HepG2 (cell line): ENCODE results near the gene CTDP1. TPM values are rescaled to one million over a fixed set of nuclear protein-coding genes. Genes with fewer than 3 reads are reported as not detected.

Source experiments
- ATAC-seq: fragments of 200-7000 bp; cut with Tn5 transposase; 3 replicates; pipeline ENCODE4 v1.9.1; 2020; ENCODE audit warnings: mild to moderate bottlenecking, moderate library complexity
- BruUV-seq: library from RNA; stranded (reverse); fragments of 400-500 nt; replicated peaks from 2 replicates; lab custom pipeline; 2021; lab: Mats Ljungman, UMichigan
- CTCF ChIA-PET: fragments of 300-600 bp; formaldehyde crosslinking; extraction: SDS; loops from one replicate; lab custom pipeline; 2021; ENCODE audit warnings: low total read pairs, inconsistent platforms, low intra/inter-chr PET ratio; lab: Yijun Ruan, JAX
- POLR2A ChIA-PET: fragments of 350-600 bp; sonication (Branson Sonifier 250); formaldehyde crosslinking; loops from one replicate; lab custom pipeline; 2020; ENCODE audit warnings: antibody characterized with exemption, inconsistent platforms; lab: Yijun Ruan, JAX
- DNase-seq: peaks from one replicate; pipeline ENCODE4 v3.0.0-alpha.2; 2015; ENCODE audit warnings: low spot score
- FAIRE-seq: peaks from 3 replicates; lab custom pipeline; 2011; peaks lifted over from hg19 to GRCh38; lab: Jason Lieb, UNC
- H2AFZ ChIP-seq: one replicate; pipeline ENCODE4 v1.6.1; 2011; ENCODE audit warnings: low read length, inconsistent platforms
- H3K27ac ChIP-seq: fragments of 300-600 bp; 3 replicates; pipeline ENCODE4 v1.8.0; 2011; ENCODE audit warnings: mixed run types, mild to moderate bottlenecking, mixed read lengths, low read length, inconsistent platforms; ENCODE audit not compliant: insufficient read depth; ENCODE audit errors: extremely low read length
- H3K27me3 ChIP-seq, 2 experiments: fragments of 200-600 bp in 1 of 2; 2 replicates in 1 of 2; 3 replicates in 1 of 2; pipeline versions ENCODE4 v1.6.0 to v1.8.0; 2011; ENCODE audit warnings: low read length in 2 of 2, mild to moderate bottlenecking in 2 of 2, moderate library complexity in 2 of 2, inconsistent platforms in 1 of 2; ENCODE audit not compliant: insufficient read depth in 2 of 2, control insufficient read depth in 1 of 2
- H3K36me3 ChIP-seq, 2 experiments: fragments of 200-600 bp in 1 of 2; replicated peaks in 1 of 2; 2 replicates in 1 of 2; 3 replicates in 1 of 2; pipeline versions ENCODE4 v1.5.1 to v1.8.0; 2011; ENCODE audit warnings: low read length in 2 of 2, inconsistent platforms in 1 of 2; ENCODE audit not compliant: insufficient read depth in 2 of 2, control insufficient read depth in 1 of 2
- H3K4me1 ChIP-seq: 2 replicates; pipeline ENCODE4 v1.5.1; 2012; ENCODE audit warnings: low read length, inconsistent platforms; ENCODE audit not compliant: insufficient read depth
- H3K4me2 ChIP-seq: 2 replicates; pipeline ENCODE4 v1.6.0; 2011; ENCODE audit warnings: low read depth, low read length, inconsistent platforms
- H3K4me3 ChIP-seq, 3 experiments: fragments of 200-600 bp in 1 of 3; sonication (generic), shearing (Covaris generic) in 1 of 3; replicated peaks in 1 of 3; 2 replicates each; pipeline ENCODE4 v1.5.1; 2011 to 2016; ENCODE audit warnings: low read length in 3 of 3, inconsistent platforms in 2 of 3, low read depth in 2 of 3, mild to moderate bottlenecking in 2 of 3, control low read depth in 1 of 3, mixed read lengths in 1 of 3; ENCODE audit not compliant: insufficient read depth in 1 of 3
- H3K79me2 ChIP-seq: one replicate; pipeline ENCODE4 v1.6.1; 2011; ENCODE audit warnings: low read length, inconsistent platforms; ENCODE audit not compliant: insufficient read depth
- H3K9ac ChIP-seq: 2 replicates; pipeline ENCODE4 v1.6.0; 2011; ENCODE audit warnings: mild to moderate bottlenecking, low read depth, low read length, inconsistent platforms; ENCODE audit not compliant: insufficient read depth
- H3K9me3 ChIP-seq: 2 replicates; pipeline ENCODE4 v1.5.1; 2012; ENCODE audit warnings: mild to moderate bottlenecking, low read length
- H4K20me1 ChIP-seq: 2 replicates; pipeline ENCODE4 v1.6.0; 2011; ENCODE audit warnings: inconsistent platforms, mild to moderate bottlenecking, low read length, moderate library complexity; ENCODE audit not compliant: insufficient read depth
- BRCA1 ChIP-seq: sonication (generic); formaldehyde crosslinking; IDR thresholded peaks from 2 replicates; pipeline ENCODE4 v1.4.0; 2020; ENCODE audit warnings: missing genetic modification reagents
- CSRNP2 ChIP-seq: sonication (generic); formaldehyde crosslinking; conservative IDR thresholded peaks from 2 replicates; pipeline ENCODE4 v1.8.0; 2022; ENCODE audit warnings: low read depth, missing genetic modification reagents
- DDIT3 ChIP-seq: sonication (generic); formaldehyde crosslinking; IDR thresholded peaks from 2 replicates; pipeline ENCODE4 v1.4.0; 2020; ENCODE audit warnings: mild to moderate bottlenecking, missing genetic modification reagents
- DPF2 ChIP-seq: sonication (generic); formaldehyde crosslinking; IDR thresholded peaks from 2 replicates; pipeline ENCODE4 v1.4.0; 2020; ENCODE audit warnings: mild to moderate bottlenecking, low read depth, missing genetic modification reagents, borderline replicate concordance
- ESRRA ChIP-seq: sonication (generic); formaldehyde crosslinking; IDR thresholded peaks from 2 replicates; pipeline ENCODE4 v1.5.1; 2020; ENCODE audit warnings: mild to moderate bottlenecking, low read depth, missing genetic modification reagents
- ISL2 ChIP-seq: sonication (generic); formaldehyde crosslinking; IDR thresholded peaks from 2 replicates; pipeline ENCODE4 v1.5.0; 2020; ENCODE audit warnings: missing genetic modification reagents
- PBX3 ChIP-seq: sonication (generic); formaldehyde crosslinking; IDR thresholded peaks from 2 replicates; pipeline ENCODE4 v1.8.1; 2023; ENCODE audit warnings: missing genetic modification reagents, inconsistent platforms, borderline replicate concordance
- POLR2G ChIP-seq: fragments of 200-400 bp; formaldehyde crosslinking; IDR thresholded peaks from 2 replicates; pipeline ENCODE4 v1.6.1; 2018; ENCODE audit warnings: mild to moderate bottlenecking, low read depth, low read length, moderate library complexity
- ZBTB26 ChIP-seq: IDR thresholded peaks from 2 replicates; pipeline ENCODE4 v1.6.1; 2016; ENCODE audit warnings: missing compliant biosample characterization, missing genetic modification reagents, borderline replicate concordance
- ZNF121 ChIP-seq: sonication (generic); formaldehyde crosslinking; IDR thresholded peaks from 2 replicates; pipeline ENCODE4 v1.5.0; 2020; ENCODE audit warnings: mild to moderate bottlenecking, missing genetic modification reagents
- ZNF296 ChIP-seq: sonication (generic); formaldehyde crosslinking; conservative IDR thresholded peaks from 2 replicates; pipeline ENCODE4 v1.5.0; 2020; ENCODE audit warnings: mild to moderate bottlenecking, missing genetic modification reagents
- ZNF382 ChIP-seq: sonication (generic); formaldehyde crosslinking; IDR thresholded peaks from 2 replicates; pipeline ENCODE4 v1.5.0; 2020; ENCODE audit warnings: missing genetic modification reagents, mild to moderate bottlenecking, borderline replicate concordance
- ZNF564 ChIP-seq: sonication (generic); formaldehyde crosslinking; IDR thresholded peaks from 2 replicates; pipeline ENCODE4 v1.8.1; 2023; ENCODE audit warnings: mild to moderate bottlenecking, missing genetic modification reagents
- ZSCAN30 ChIP-seq: sonication (generic); formaldehyde crosslinking; IDR thresholded peaks from 2 replicates; pipeline ENCODE4 v1.5.0; 2020; ENCODE audit warnings: mild to moderate bottlenecking, missing genetic modification reagents
- WGBS: methylation state at CpG from one replicate; pipeline ENCODE4 v1.1.6; 2017; ENCODE audit warnings: low lambda C conversion rate; 5-methylcytosine and 5-hydroxymethylcytosine counted together
- in situ Hi-C: cut with HindIII; loops from 2 replicates; pipeline ENCODE4 v1.10.0; 2017; ENCODE audit warnings: low pct_unique_long_range_greater_than_20kb; ENCODE audit not compliant: extremely low pct_ligation_motif_present
- intact Hi-C: fragments of 100-400 bp; cut with micrococcal nuclease; formaldehyde crosslinking; loops from one replicate; pipeline ENCODE4 v1.10.0; 2022; ENCODE audit not compliant: unreplicated experiment
- polyA plus RNA-seq, 8 experiments: library from polyadenylated mRNA; depleted of rRNA in 3 of 8; stranded (reverse) in 7 of 8; unstranded in 1 of 8; fragments of >200 nt; fragmentation: Illumina TruSeq in 4 of 8; extraction: Trizol in 4 of 8; gene quantifications; 2 replicates each; pipeline versions ENCODE4 v1.2.1 to v1.2.3, GENCODE V29; 2011 to 2016; ENCODE audit warnings: low read depth in 4 of 8, missing spikeins in 1 of 8, mixed read lengths in 1 of 8; ENCODE audit not compliant: insufficient read depth in 1 of 8
- total RNA-seq, 5 experiments: library from RNA; depleted of rRNA; stranded (reverse); fragments of >200 nt; fragmentation: Illumina TruSeq; extraction: Trizol; gene quantifications; 2 replicates each; pipeline ENCODE4 v1.2.3, GENCODE V29; 2016; ENCODE audit warnings: low read depth in 1 of 5

CTDP1 gene
- total and polyA plus RNA-seq, 2 of the 13 experiments (the other 11 are each of a cell fraction or from before 2014, with no cell fraction given), result 6.9 to 11.0 TPM

GRCh38 chr18:79635427-79635726, 44.2 kb upstream of the CTDP1 start:
- BruUV-seq, result no TSS peak

GRCh38 chr18:79637181-79637920, 42.3 kb upstream of the CTDP1 start:
- Histone ChIP-seq H3K36me3 (no peaks in the 10 kb centered on the region), H3K27ac (no peak overlapping the region), H3K9me3 (peaks cover 6% of the 10 kb centered on the region; the same call in 1 of the 2 replicates), H2AFZ (no peak overlapping the region), H3K4me3 (no peak overlapping the region), H3K4me2 (no peak overlapping the region), H4K20me1 (no peaks in the 10 kb centered on the region), H3K4me1 (no peaks in the 10 kb centered on the region), H3K9ac (no peak overlapping the region), H3K79me2 (no peaks in the 10 kb centered on the region), H3K27me3 (peaks cover 1 to 15% of the 10 kb centered on the region in 2 experiments; a peak in 4 of 5 replicates)
- ChIA-PET POLR2A (no interaction called here), CTCF (no interaction called here)
- 73% methylated on average over 35 of the region's 58 CpGs for WGBS
- intact Hi-C loops (no loop called here), in situ Hi-C loops (no loop called here)
- BruUV-seq, result no TSS peak
- FAIRE-seq (no peak), ATAC-seq (no peak), DNase-seq (no peak)
- no peak for TF ChIP-seq ZNF564 (CRISPR knock-in tag)
- no peak for TF ChIP-seq ZNF382 (CRISPR knock-in tag)
- no peak for TF ChIP-seq ZBTB26 (CRISPR knock-in tag)
- no peak for TF ChIP-seq POLR2G
- no peak for TF ChIP-seq ISL2 (CRISPR knock-in tag)
- no peak for TF ChIP-seq DPF2
- no peak for TF ChIP-seq BRCA1 (CRISPR knock-in tag)
- no peak for TF ChIP-seq CSRNP2 (CRISPR knock-in tag)
- no peak for TF ChIP-seq ZNF296

More at GRCh38 chr18:79635427-79635726, 44.2 kb upstream of the CTDP1 start:
- H3K36me3 ChIP-seq, result no peaks in the 10 kb centered on the region
- TF ChIP-seq ZNF121 (CRISPR knock-in tag) (no peak), PBX3 (CRISPR knock-in tag) (no peak), DDIT3 (CRISPR knock-in tag) (no peak), ZSCAN30 (CRISPR knock-in tag) (no peak), ESRRA (CRISPR knock-in tag) (no peak)
- TF ChIP-seq, all 625 proteins: peak for 0
- FAIRE-seq (no peak), DNase-seq (no peak), ATAC-seq (no peak)
- H3K79me2 ChIP-seq, result no peaks in the 10 kb centered on the region
- no peak overlapping the region for H3K27ac ChIP-seq
- WGBS, result 72% methylated on average over 15 of the region's 15 CpGs
- no peak overlapping the region for H3K4me2 ChIP-seq
- intact Hi-C loops (no loop called here), in situ Hi-C loops (no loop called here)
- no peaks in the 10 kb centered on the region for H4K20me1 ChIP-seq
- H3K9me3 ChIP-seq, result peaks cover 6% of the 10 kb centered on the region; the same call in 1 of the 2 replicates
- H3K4me3 ChIP-seq, result no peak overlapping the region
- POLR2A ChIA-PET, result no interaction called here
- H3K9ac ChIP-seq, result no peak overlapping the region
- CTCF ChIA-PET, result no interaction called here
- H3K4me1 ChIP-seq, result no peaks in the 10 kb centered on the region
- H3K27me3 ChIP-seq, result peaks cover 2 to 12% of the 10 kb centered on the region in 2 experiments; a peak in 3 of 5 replicates
- no peak overlapping the region for H2AFZ ChIP-seq
